Neural cell (in vitro differentiated cells): Measurements from ENCODE around the gene ARHGEF10L. TPM values are rescaled to one million over a fixed set of nuclear protein-coding genes. Genes with fewer than 3 reads are reported as not detected.

Source experiments
- H2AFZ ChIP-seq: fragments of 200-600, 300-800 bp; sonication (generic), shearing (Covaris generic); 2 replicates; pipeline ENCODE4 v1.6.0; 2014; ENCODE audit warnings: low read depth, mild to moderate bottlenecking, antibody characterized with exemption, low read length, moderate library complexity
- H3F3A ChIP-seq: fragments of 200-600 bp; shearing (Covaris generic); 2 replicates; pipeline ENCODE4 v1.6.1; 2016; ENCODE audit warnings: mild to moderate bottlenecking, moderate library complexity, mixed read lengths, antibody characterized with exemption, low read length; ENCODE audit not compliant: insufficient read depth, poor library complexity, severe bottlenecking
- H3K27ac ChIP-seq: fragments of 200-600, 300-800 bp; sonication (generic), shearing (Covaris generic); 2 replicates; pipeline ENCODE4 v1.5.1; 2014; ENCODE audit warnings: mild to moderate bottlenecking, low read length, moderate library complexity
- H3K27me3 ChIP-seq: fragments of 300-800, 200-600 bp; sonication (generic), shearing (Covaris generic); 2 replicates; pipeline ENCODE4 v1.6.0; 2014; ENCODE audit warnings: mild to moderate bottlenecking, low read depth, low read length, moderate library complexity; ENCODE audit not compliant: insufficient read depth
- H3K36me3 ChIP-seq: fragments of 300-800, 200-600 bp; sonication (generic), shearing (Covaris generic); 2 replicates; pipeline ENCODE4 v1.5.1; 2014; ENCODE audit warnings: mild to moderate bottlenecking, antibody characterized with exemption, low read length, moderate library complexity; ENCODE audit not compliant: insufficient read depth
- H3K4me2 ChIP-seq: fragments of 300-800, 200-600 bp; sonication (generic), shearing (Covaris generic); 2 replicates; pipeline ENCODE4 v1.6.0; 2014; ENCODE audit warnings: mild to moderate bottlenecking, low read length
- H3K4me3 ChIP-seq: fragments of 300-800, 200-600 bp; sonication (generic), shearing (Covaris generic); 2 replicates; pipeline ENCODE4 v1.5.1; 2014; ENCODE audit warnings: mild to moderate bottlenecking, low read length, moderate library complexity
- H3K79me2 ChIP-seq: fragments of 200-600 bp; shearing (Covaris generic); replicated peaks from 2 replicates; pipeline ENCODE4 v1.6.0; 2014; ENCODE audit warnings: mild to moderate bottlenecking, low read length, moderate library complexity; ENCODE audit not compliant: insufficient read depth
- H3K9ac ChIP-seq: fragments of 300-800, 200-600 bp; sonication (generic), shearing (Covaris generic); 2 replicates; pipeline ENCODE4 v1.6.1; 2016; ENCODE audit warnings: mild to moderate bottlenecking, low read length, mixed read lengths
- H3K9me2 ChIP-seq: fragments of 200-600 bp; shearing (Covaris generic); 2 replicates; pipeline ENCODE4 v1.6.1; 2016; ENCODE audit warnings: mild to moderate bottlenecking, low read length, mixed read lengths; ENCODE audit not compliant: insufficient read depth
- H3K9me3 ChIP-seq: fragments of 200-600, 300-800 bp; sonication (generic), shearing (Covaris generic); 2 replicates; pipeline ENCODE4 v1.6.1; 2016; ENCODE audit warnings: mild to moderate bottlenecking, mixed run types, low read length, moderate library complexity, mixed read lengths
- H4K20me1 ChIP-seq: fragments of 200-600 bp; shearing (Covaris generic); 2 replicates; pipeline ENCODE4 v1.6.1; 2016; ENCODE audit warnings: mild to moderate bottlenecking, mixed run types; ENCODE audit not compliant: insufficient read depth
- CTCF ChIP-seq: fragments of 450-650 bp; IDR thresholded peaks from 2 replicates; pipeline ENCODE4 v1.5.1; 2014; ENCODE audit warnings: antibody characterized with exemption, mild to moderate bottlenecking, moderate library complexity; ENCODE audit not compliant: poor library complexity, severe bottlenecking
- EP300 ChIP-seq: fragments of 450-650 bp; conservative IDR thresholded peaks from 2 replicates; pipeline ENCODE4 v1.6.1; 2014; ENCODE audit warnings: antibody characterized with exemption, mild to moderate bottlenecking, moderate library complexity; ENCODE audit not compliant: poor library complexity, severe bottlenecking
- EZH2 ChIP-seq: fragments of 200-600, 300-800 bp; shearing (Covaris generic), sonication (generic); IDR thresholded peaks from 2 replicates; pipeline ENCODE4 v1.6.1; 2014; ENCODE audit warnings: antibody characterized with exemption, low read length, borderline replicate concordance, mild to moderate bottlenecking; ENCODE audit not compliant: insufficient read depth, poor library complexity, severe bottlenecking
- MXI1 ChIP-seq: fragments of 450-650 bp; conservative IDR thresholded peaks from 2 replicates; pipeline ENCODE4 v1.6.1; 2014; ENCODE audit warnings: antibody characterized with exemption, mild to moderate bottlenecking; ENCODE audit not compliant: poor library complexity, severe bottlenecking
- POLR2AphosphoS5 ChIP-seq: IDR thresholded peaks from 2 replicates; pipeline ENCODE4 v1.6.1; 2012
- RAD21 ChIP-seq: fragments of 450-650 bp; conservative IDR thresholded peaks from 2 replicates; pipeline ENCODE4 v1.6.1; 2014; ENCODE audit warnings: antibody characterized with exemption, mild to moderate bottlenecking, moderate library complexity
- REST ChIP-seq: IDR thresholded peaks from 2 replicates; pipeline ENCODE4 v1.6.1; 2012; ENCODE audit warnings: borderline replicate concordance
- SMC3 ChIP-seq: fragments of 450-650 bp; conservative IDR thresholded peaks from 2 replicates; pipeline ENCODE4 v1.6.1; 2014; ENCODE audit warnings: antibody characterized with exemption, mild to moderate bottlenecking, moderate library complexity; ENCODE audit not compliant: poor library complexity
- TAF1 ChIP-seq: IDR thresholded peaks from 2 replicates; pipeline ENCODE4 v1.6.1; 2012; ENCODE audit warnings: low read depth
- polyA plus RNA-seq: library from polyadenylated mRNA; depleted of rRNA; stranded (reverse); fragments of >200 nt; gene quantifications from 2 replicates; pipeline ENCODE4 v1.2.3, GENCODE V29; 2014

Gene ARHGEF10L
- polyA plus RNA-seq, 1 donor from 2014 or later: 123 TPM

- no peak overlapping the region for H3K27ac ChIP-seq
- H3F3A ChIP-seq: no peaks in the 10 kb centered on the region
- no peak overlapping the region for H3K9ac ChIP-seq
- H3K79me2 ChIP-seq: no peaks in the 10 kb centered on the region
- H2AFZ ChIP-seq: no peak overlapping the region
- TF ChIP-seq EZH2: no peak
- no peak for TF ChIP-seq REST
- no peak for TF ChIP-seq MXI1
- TF ChIP-seq EP300: no peak
- TF ChIP-seq CTCF: no peak
- no peak for TF ChIP-seq RAD21
- no peak for TF ChIP-seq POLR2AphosphoS5
- no peak for TF ChIP-seq SMC3
- no peak for TF ChIP-seq TAF1
- no peaks in the 10 kb centered on the region for H4K20me1 ChIP-seq
- H3K36me3 ChIP-seq: no peaks in the 10 kb centered on the region
- H3K9me2 ChIP-seq: no peaks in the 10 kb centered on the region
- H3K4me3 ChIP-seq: no peak overlapping the region
- H3K27me3 ChIP-seq: no peaks in the 10 kb centered on the region
- no peak overlapping the region for H3K4me2 ChIP-seq
- no peaks in the 10 kb centered on the region for H3K9me3 ChIP-seq
Measured at GRCh38 chr1:17599291-17599953, 59.9 kb downstream of the ARHGEF10L start.

GRCh38 chr1:17599954-17600300 is 60.4 kb downstream of the ARHGEF10L start:
- no peak overlapping the region for H3K4me3 ChIP-seq
- no peaks in the 10 kb centered on the region for H3K27me3 ChIP-seq
- no peaks in the 10 kb centered on the region for H4K20me1 ChIP-seq
- H3K9me2 ChIP-seq: no peaks in the 10 kb centered on the region
- H3K4me2 ChIP-seq: no peak overlapping the region
- H3K79me2 ChIP-seq: no peaks in the 10 kb centered on the region
- H3K9ac ChIP-seq: no peak overlapping the region
- no peaks in the 10 kb centered on the region for H3K36me3 ChIP-seq
- H3K27ac ChIP-seq: no peak overlapping the region
- no peak overlapping the region for H2AFZ ChIP-seq
- TF ChIP-seq RAD21: no peak
- no peak for TF ChIP-seq REST
- TF ChIP-seq MXI1: no peak
- no peak for TF ChIP-seq EP300
- no peak for TF ChIP-seq POLR2AphosphoS5
- no peak for TF ChIP-seq TAF1
- TF ChIP-seq SMC3: no peak
- no peak for TF ChIP-seq EZH2
- no peak for TF ChIP-seq CTCF
- no peaks in the 10 kb centered on the region for H3K9me3 ChIP-seq
- no peaks in the 10 kb centered on the region for H3F3A ChIP-seq
